GM18499 (cell line): Measurements from ENCODE around the gene HOXD10.

Experiments used
- ATAC-seq: cut with Tn5 transposase; IDR thresholded peaks from one replicate; pipeline ENCODE4 v1.9.1; 2021; ENCODE audit warnings: moderate number of reproducible peaks; ENCODE audit not compliant: insufficient read depth, unreplicated experiment

The HOXD10 gene

DNA sequence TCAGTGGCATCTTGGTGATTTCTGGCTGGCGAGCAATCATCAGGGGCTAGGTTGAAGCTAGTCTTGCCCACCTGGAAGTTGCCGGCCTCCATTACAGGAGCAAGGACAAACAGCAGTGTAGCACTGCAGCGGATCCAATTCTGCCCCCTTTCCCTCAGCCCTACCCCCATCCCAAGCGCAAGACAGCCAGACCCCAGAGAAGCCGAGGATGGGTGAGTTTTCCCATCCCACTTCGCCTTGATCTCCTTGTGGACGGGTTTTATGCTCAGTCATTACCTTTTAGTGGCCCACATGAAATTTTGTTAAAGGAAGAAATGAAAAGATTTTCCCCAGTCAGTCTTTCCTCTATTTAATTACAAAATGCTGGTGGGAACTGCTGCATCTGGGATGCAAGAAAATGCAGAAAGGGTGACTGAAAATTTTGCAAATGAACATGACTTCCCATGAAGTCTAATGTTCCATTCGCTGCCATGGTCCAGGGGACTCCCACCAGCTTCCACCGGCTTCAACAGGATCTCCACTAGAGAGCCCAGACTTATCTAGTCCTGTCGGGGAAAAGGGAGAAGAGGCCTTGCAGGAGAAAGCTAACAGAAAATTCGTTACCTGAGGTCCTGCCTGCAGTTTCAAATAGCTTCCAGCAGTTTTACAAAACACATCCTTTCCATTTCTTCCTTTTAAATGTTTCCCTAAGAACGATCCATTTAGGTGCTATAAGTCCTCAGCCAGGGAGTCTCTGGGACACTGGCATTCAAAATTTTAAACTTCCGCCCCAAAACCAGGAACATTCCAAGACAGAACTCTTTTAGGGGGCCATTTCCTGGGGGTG is 4.0 kb downstream of the HOXD10 start:
- ATAC-seq: no peak

- no peak for ATAC-seq
These were observed 4.8 kb downstream of the HOXD10 start for GRCh38 chr2:176121190-176122051.

GRCh38 chr2:176122052-176122682 is 5.6 kb downstream of the HOXD10 start:
- ATAC-seq: no peak

GRCh38 chr2:176122683-176123410 is 6.3 kb downstream of the HOXD10 start, which contains the start of gene HOXD9:
HOXD9 (plus strand) TSS chr2:176122719; CDS start chr2:176122769, 50 bp downstream.
- ATAC-seq: no peak

- ATAC-seq: no peak
These were observed 7.0 kb downstream of the HOXD10 start for GRCh38 chr2:176123411-176124109.

DNA sequence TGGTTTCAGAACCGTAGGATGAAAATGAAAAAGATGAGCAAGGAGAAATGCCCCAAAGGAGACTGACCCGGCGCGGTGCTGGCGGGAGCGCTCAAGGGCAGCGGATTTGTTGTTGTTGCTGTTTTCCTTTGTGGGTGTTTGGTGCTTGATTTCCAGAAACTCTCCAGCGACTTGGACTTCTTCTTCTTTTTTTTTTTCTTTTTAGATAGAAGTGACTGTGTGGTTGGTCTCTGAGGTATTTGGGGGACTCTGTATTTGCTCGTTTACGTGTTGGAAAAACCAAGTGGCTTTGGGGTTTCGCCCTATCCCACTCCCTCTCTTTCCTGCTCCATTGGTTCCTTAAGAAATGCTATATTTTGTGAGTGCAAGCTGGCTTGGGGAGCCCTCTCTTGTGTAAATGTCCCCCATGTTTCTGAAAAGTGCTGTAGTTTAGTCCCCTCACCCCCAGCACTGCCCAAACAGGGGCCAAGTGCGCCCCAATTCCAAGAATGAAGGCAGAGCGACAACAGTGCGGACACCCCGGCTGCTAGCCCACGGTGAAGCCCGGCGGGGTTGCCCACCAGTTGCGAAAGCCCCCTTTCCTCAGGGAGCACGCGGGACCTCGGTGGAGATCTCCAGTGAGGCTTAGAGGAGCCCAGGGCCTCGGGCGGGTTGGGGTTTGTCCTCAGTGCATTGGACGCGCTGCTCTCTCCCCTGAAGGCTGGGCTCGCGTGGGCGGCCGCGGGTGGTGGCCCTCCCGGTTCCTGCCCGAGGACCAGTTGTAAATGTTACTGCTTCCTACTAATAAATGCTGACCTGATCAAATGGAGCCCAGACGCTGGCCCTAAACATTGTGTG is 7.8 kb downstream of the HOXD10 start:
- no peak for ATAC-seq

DNA sequence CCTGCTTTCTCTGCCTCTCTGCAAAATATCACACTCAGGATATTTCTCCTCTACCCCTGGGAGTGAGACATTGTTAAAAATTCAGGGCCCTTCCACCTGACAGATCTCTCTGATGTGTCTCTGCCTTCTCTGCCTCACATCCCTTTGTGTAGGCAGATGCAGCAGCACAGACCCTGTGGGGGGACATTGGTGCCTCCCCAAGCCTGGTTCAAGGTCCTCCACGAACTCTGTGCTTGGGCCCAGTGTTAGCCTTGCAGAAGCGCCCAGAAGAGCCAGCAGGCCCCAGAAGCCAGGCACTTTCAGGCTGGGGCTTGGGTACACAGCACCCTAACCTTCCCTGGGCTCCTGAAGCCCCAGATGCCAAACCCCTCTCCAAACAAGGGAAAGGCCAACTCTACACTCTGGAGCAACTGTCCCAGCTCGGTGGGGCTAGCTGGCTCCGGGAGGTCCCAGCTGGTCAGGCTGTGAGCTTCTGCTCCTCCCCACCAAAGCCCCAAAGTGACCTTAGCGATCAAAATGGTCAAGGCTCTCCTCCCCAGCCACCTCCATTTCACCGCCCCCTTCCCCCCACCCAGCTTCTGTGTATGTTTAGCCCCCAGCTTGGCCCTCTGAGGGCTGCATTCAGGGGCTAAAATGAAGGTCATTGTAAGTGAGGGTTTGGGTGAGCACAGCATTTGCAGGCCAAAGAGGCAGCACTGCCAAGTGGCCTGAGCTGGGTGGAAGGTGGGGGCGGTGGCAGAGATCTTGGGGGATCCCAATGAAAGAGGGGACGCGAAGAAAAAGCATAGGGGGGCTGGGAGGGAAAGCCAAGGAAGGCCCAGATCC is 8.6 kb downstream of the HOXD10 start:
- ATAC-seq: no peak

- no peak for ATAC-seq
These were observed 9.1 kb downstream of the HOXD10 start for GRCh38 chr2:176125772-176126054.

DNA sequence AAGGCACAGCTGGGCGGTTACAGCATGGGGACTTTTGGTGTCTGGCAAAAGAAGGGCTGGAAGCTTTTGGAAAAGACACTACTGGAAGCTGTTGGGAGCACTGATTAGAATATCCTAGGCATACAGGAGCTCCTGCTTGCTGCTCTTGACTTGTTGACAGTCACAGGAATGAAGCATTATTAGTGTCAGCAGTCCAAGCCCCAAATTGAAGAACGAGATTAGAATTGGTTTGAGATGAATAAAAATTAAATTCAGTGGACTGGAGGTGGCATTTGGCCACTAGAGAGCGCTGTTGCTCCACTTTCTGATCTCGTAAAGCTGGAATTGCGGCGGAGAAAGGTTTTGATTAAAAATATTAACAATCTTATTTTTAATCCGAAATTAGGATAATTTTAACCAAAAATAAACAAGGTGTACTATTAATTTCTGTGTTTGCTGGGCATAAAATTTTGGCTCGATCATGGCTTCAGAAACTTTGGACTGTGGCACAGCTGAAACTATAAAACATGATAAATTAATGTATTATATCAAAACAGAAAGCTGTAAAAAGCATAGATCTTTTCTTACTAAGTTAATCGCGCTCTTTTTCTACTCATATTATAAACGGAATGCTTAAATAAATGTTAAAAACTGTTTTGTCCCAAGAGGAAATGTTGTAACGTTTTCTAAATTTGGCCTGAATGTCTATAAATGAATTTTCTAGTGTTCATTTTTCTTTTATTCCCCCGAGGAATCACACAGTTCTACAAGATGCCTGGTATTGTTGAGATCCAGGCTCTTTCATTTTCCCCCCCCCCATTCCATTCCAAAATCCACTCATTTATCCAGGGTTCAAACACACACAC is 10.6 kb downstream of the HOXD10 start:
- no peak for ATAC-seq

- no peak for ATAC-seq
These were observed 11.1 kb downstream of the HOXD10 start for GRCh38 chr2:176127774-176128072.

- ATAC-seq: no peak
These were observed 11.8 kb downstream of the HOXD10 start for GRCh38 chr2:176128172-176128981.

- ATAC-seq: no peak
These were observed 12.6 kb downstream of the HOXD10 start, which contains the start of gene HOXD8 for GRCh38 chr2:176128982-176129796. HOXD8 (plus strand) TSS chr2:176129705; CDS start chr2:176130367, 662 bp downstream.

GRCh38 chr2:176129813-176130146 is 13.2 kb downstream of the HOXD10 start:
- no peak for ATAC-seq

DNA sequence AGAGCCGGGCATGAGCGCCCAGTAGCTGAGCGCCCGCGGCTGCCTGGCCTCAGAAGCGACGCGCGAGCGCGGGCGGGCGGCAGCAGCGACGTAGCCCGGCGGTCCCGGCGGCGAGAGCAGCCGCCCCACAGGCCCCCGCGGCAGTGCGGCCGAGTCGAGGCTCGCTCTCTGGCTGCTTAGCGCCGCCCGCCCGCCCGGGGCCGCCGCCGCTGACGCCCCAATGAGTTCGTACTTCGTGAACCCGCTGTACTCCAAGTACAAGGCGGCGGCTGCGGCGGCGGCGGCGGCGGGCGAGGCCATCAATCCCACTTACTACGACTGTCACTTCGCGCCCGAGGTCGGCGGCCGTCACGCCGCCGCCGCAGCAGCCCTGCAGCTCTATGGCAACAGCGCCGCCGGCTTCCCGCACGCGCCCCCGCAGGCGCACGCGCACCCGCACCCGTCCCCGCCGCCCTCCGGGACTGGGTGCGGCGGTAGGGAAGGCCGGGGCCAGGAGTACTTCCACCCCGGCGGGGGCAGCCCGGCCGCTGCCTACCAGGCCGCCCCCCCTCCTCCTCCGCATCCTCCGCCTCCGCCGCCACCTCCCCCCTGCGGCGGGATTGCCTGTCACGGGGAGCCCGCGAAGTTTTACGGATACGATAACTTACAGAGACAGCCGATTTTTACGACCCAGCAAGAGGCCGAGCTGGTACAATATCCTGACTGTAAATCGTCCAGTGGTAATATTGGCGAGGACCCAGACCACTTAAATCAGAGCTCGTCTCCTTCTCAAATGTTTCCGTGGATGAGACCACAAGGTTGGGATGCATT is 13.8 kb downstream of the HOXD10 start:
- no peak for ATAC-seq
